PC-3 (cell line): ENCODE data around the gene WDPCP.

Experiments used
- CTCF ChIP-seq: fragments of 300-600 bp; sonication (generic); conservative IDR thresholded peaks from 2 replicates; pipeline ENCODE4 v1.5.1; 2017; ENCODE audit warnings: antibody characterized with exemption, low read depth, mild to moderate bottlenecking, low read length
- EZH2 ChIP-seq: fragments of 300-600 bp; sonication (generic); IDR thresholded peaks from one replicate; pipeline ENCODE4 v1.6.1; 2017; ENCODE audit warnings: antibody characterized with exemption, mild to moderate bottlenecking, low read length; ENCODE audit not compliant: unreplicated experiment

GRCh38 chr2:63553049-63553448 lies 35.2 kb downstream of the WDPCP start:
- no peak for TF ChIP-seq CTCF
- TF ChIP-seq EZH2 = no peak
